ENCODE measurements around the gene PSMB5. TPM values are rescaled to one million over a fixed set of nuclear protein-coding genes. Genes with fewer than 3 reads are reported as not detected.

Gene PSMB5
- total RNA-seq, 1 donor from 2014 or later = 113 TPM

DNA sequence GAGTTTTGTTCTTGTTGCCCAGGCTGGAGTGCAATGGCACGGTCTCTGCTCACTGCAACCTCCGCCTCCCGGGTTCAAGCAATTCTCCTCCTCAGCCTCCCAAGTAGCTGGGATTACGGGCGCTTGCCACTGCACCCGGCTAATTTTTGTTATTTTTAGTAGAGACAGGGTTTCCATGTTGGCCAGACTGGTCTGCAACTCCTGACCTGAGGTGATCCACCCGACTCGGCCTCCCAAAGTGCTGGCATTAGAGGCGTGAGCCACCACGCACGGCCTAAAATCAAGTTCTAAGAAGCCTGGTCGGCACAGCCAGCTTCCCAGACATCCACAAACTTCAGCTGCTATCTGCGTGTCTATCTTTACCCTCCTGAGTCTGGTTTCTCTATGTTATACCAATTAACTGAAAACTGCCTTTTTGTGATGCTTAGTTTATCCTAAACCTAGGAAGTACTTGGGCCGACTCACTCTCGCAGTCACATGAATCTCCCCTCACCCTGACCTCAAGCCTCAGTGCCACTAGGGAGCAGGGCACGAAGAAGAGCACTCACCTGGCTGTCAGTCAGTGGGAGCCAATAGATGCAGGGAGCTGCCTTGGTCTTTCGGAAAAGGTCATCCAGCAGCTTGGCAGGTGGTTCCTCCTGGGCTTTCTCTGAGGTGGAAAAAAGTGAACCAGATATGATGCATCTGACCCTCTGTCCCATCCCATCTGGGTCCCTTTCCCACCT lies 26.0 kb upstream of the PSMB5 start:
- DNase-seq (ENCODE audit: low spot score) = peak; percentile 43

DNA sequence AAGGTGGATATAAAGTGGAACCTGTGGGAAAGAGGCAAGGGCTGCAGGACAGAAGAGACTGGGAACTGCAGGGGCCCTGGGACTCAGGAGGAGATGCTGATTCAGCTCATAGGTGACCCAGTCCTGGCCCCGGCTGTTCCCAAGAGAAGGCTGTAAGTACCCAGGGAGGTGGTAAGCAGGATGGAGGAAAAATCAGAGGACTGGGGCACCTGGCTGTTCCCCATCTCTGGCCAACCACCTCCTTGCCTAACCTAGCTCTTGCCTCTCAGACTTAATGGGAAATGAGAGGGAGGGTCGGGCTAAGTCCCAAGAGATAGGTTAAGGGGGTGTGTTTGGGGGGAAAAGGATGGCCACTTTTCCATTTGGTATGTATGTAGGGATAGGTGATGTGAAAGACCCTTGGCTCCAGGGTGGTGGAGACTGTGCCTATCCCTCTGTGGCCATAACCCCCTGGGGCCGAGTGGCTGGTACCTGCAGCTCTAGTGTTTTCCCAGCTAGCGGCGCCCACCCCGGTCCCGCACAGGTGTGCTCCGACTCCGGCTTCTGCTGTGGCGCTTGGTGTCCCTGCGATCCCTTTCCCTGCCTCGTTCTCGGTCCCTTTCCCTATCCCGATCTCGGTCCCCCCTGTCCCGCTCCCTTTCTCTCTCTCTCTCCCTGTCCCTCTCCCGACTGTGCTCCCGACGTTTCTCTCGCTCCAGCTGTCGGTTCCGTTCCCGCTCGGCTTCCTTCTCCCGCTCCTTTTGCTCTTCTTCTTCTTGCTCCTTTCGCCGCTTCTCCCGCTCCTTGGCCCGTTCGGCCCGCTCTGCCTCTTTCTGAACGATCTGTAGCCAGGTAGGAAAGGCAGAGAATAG lies 24.2 kb upstream of the PSMB5 start:
- peak; percentile 84 for DNase-seq (ENCODE audit: low spot score)

DNA sequence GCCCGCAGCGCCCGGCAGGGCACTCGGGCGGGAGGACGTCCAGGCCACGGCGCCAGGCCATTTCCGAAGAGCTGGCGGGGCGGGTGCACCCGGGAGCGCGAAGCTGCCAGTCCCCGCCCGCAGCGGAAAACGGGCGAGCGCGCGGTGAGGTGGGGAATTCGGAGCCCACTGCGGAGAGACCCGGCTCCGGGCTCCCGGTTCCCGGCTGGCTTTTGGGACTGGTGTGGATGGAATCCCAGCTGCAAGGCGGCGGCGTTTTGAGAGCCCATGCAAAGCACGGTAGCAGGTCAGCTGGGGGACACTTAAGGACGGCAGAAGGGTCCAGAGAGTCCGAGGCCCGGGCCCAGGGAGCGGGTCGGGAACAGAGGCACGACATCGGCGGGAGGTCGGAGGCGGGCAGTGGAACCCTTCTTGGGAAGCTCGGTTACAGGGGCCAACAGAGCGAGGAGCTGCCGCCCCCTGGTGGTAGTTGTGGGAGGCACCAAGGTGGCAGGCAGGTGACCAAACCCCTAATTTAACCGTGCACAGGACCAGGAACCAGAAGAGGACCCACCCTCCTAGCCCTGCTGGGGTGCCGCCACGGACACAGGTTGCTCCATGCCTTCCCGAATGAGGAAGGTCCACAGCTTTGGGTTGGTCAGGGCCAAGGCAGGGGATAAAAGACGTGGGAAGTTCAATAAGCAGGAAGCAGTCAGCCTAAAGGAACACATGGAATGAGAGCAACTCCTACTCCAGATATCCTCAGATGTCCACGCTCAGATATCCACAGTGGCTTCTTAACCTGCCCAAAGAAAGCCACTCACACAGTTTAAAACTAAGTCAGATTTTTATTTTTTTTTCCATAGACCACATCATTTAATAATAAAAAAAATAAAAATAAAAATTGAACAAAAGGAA lies 23.3 kb upstream of the PSMB5 start:
- DNase-seq (ENCODE audit: low spot score) = peak; percentile 94

- DNase-seq (ENCODE audit: low spot score) = peak; percentile 91
Measured at GRCh38 chr14:23056956-23057756, 22.5 kb upstream of the PSMB5 start, which contains the start of gene CDH24. TSS of gene CDH24 (minus strand) at chr14:23057520. CDS start at chr14:23055733, 1,787 bp downstream.

DNA sequence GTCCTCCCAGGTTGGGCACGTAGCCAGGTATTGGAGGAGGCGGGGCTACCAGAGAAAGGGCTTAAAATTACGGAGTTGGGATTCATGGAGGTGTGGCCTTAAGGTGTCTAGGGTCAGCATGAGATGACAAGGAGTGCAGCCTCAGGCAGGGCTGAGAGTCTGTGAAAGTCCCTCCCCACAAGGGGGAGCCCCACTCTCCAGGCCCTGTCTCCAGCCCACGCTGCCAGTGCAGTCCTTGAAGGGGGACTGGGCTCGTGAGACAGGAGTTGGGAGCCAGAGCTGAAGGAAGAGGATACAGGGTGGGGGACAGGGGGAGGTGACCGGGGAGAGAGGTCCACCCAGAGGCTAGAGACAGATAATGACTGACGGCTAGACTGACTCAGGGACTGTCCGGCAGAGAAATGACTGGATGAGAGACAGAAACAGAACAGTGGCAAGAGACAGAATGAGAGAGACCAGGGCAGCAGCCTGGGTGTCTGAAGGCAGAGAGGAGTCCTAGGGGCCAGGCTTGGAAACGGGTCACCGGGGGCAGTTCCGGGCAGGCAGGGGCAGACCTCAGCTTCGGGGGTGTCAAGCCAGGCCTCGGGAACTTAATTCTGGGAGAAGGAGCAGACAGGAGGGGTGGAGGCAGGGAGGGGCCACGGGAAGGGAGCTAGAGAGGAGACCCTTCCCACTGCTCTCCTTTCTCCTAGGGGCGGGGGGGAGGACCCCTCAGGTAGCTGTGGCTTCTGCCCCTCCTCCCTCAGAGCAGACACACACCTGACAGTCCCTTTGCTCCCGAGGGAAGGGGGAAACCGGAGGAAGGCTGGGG lies 21.6 kb upstream of the PSMB5 start:
- peak; percentile 87 for DNase-seq (ENCODE audit: low spot score)

DNA sequence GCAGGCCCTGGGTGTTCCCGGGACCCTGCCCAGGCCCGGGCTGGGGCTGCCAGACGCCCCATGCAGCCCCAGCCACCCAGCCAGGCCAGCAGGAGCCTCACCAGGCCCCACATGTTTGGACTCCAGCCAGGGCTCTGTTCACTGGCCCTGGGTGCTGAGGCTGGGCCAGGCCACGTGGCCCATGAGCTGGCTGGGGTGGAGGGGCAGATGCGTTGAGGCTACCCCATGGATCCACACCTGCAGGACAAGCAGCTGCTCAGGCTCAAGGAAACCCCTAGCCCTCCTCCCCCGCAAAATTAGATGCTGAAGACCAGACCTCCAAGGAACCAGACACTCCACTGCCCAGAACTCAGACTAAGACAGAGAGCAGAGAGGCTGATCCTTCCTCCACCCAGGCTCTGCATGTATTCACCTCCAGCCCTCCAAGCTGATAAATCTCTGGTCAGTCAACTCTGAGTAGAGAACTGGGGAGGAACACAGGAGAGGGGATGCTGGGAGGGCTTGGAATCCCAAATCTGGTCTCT lies 21.0 kb upstream of the PSMB5 start:
- DNase-seq (ENCODE audit: low spot score) = peak; percentile 64

- DNase-seq (ENCODE audit: low spot score) = no peak
Measured at GRCh38 chr14:23055147-23055550, 20.4 kb upstream of the PSMB5 start.

DNA sequence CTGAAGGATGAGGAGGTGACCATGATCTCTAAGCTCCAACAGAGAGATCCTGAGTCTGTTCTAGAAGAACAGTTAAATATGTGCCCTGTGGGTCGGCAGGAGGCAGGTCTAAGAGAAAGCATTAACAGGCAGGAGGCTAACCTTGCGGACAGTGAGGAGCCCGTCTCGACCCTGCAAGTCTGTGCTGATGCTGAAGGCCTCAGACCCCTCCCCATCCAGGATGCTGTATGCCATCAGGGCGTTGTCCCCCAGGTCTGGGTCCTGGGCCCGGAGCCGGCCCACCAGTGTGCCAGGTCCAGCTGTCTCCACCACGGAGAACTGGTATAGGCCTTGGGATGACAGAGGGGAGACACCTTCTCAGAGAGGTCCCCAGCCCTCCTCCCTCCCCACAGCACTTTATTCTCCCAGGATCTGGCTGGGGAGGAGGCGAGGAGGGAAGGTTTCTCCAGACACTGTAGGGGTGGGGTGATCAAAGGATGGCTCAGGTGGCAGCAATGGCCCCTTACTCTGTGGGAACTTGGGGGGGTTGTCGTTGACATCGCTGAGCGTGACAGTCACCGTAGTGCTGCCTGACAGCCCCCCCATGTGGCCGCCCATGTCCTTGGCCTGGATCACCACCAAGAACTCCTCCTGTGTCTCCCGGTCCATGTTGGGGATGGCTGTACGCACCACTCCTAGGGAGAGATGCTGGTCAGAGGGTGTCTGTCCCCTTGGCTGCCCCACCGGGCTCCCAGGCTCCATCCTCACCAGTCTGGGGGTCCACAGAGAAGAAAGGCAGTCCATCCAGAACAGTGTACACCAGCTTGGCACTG lies 19.5 kb upstream of the PSMB5 start:
- peak; percentile 85 for DNase-seq (ENCODE audit: low spot score)

DNA sequence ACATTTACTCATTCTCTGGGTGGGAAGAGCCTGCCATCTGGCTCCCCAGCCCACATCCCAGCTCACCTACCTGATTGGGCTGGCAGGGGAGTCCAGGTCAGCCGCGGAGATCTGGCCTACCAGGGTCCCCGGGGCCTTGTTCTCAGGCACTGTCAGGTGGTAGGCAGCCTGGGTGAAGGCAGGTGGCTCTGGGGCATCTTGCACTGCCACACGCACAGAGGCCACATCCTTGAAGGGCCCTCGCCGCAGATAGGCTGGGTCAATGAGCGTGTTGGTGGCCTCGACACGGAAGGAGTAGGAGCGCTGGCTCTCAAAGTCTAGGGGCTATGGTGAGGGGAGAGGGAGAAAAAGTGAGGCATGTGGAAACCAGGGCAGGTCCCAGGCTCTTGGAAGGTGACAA lies 18.7 kb upstream of the PSMB5 start:
- peak; percentile 83 for DNase-seq (ENCODE audit: low spot score)

- peak; percentile 26 for DNase-seq (ENCODE audit: low spot score)
Measured at GRCh38 chr14:23052671-23053070, 18.0 kb upstream of the PSMB5 start.

- DNase-seq (ENCODE audit: low spot score) = peak; percentile 86
Measured at GRCh38 chr14:23052182-23052623, 17.5 kb upstream of the PSMB5 start.

DNA sequence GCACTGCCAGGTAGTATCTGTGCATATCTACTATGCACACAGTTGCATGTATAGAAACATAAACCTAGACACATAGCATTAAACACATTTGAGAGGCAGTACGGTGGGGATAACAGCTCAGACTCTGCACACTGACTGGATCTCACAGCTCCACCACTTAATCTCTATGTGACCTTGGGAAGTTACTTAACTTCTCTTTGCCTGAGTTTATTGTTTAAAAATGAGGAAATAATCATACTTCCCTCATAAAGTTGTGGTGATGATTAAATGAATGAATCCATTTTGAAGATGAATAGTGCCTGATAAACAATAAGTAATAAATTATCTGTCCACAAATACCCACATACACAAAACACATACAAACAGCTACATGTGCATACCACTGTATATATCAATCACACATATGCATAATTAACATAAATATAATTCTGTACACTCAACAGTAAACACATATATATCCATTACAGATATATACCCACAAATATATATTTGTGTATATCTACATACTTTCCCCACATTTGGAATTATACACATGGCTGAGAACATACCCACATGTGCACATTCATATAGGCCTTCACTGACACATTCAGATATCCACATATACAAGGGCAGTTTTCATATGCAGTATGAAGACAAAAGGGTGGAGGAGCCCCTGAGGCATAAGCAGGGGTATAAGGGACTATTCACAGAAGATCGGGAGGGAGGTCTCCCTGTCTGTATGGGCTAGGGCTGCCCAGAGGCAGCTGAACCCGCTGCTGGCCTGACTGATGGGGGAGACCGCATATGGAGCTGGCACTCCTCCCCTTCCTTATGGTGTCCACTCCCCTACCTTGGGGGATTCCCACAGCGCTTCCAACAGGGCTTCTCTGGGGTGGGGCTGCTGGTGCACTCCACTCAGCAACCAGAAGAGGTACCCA lies 16.7 kb upstream of the PSMB5 start:
- DNase-seq (ENCODE audit: low spot score) = no peak

DNA sequence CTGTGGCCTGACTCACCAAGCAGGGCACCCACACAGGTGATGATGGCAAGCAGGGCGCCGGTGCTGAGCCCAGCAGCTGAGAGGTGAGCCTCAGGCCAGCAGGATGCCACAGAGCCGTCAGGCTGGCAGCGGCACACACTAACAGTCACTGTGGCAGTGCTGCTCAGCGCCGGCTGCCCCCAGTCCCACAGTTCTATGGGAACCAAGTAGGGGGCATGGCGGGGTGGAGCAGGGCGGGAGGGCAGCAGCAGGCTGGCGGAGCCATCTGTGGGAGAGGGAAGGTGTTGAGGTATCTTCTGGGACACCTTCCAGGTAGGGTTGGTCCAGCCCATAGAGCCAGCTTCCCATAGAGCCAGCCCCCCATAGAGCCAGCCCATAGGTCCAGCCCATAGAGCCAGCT lies 14.3 kb upstream of the PSMB5 start:
- DNase-seq (ENCODE audit: low spot score) = no peak

DNA sequence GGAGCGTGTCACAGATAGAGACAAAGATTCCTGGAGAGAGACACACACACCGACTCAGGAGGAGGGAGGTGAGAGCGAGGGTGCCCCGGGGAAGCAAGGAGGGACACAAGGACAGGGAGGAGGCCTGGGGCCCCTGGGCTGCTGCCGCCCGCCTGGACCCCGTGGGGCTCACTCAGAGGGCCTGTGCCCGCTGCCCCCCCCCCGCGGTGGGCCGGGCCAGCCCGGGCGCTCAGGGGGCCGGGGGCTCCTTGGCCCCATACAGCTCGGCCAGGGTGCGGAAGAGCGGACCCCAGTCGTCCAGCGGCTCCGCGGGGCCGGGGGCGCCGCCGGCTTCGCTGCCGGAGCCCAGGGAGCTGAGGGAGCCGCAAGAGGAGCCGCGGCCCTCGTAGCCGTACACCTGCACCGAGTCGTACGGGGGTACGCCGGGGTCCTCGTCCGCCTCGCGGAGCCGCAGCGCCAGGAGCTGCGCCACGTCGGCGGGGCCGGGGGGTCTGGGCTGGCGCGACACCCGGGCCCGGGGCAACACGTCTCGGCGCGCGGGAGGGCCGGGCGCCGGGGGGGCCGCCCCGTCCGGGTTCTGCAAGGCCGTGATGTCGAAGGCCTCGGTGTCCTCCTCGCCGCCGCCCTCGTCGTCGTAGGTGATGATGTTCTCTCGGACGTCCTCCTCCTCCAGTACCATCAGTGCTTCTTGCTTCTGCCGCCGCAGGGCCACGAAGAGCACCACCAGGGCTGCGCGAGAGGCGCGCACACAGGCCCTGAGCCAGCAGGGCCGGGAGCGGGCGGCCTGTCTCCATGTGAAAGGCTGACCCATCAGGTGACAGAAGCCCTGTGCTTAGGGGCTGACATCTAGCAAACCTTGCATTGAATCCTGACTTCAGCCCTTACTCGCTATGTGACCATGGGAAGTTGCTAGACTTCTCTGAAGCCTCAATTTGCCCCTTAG lies 13.3 kb upstream of the PSMB5 start:
- DNase-seq (ENCODE audit: low spot score) = no peak

DNA sequence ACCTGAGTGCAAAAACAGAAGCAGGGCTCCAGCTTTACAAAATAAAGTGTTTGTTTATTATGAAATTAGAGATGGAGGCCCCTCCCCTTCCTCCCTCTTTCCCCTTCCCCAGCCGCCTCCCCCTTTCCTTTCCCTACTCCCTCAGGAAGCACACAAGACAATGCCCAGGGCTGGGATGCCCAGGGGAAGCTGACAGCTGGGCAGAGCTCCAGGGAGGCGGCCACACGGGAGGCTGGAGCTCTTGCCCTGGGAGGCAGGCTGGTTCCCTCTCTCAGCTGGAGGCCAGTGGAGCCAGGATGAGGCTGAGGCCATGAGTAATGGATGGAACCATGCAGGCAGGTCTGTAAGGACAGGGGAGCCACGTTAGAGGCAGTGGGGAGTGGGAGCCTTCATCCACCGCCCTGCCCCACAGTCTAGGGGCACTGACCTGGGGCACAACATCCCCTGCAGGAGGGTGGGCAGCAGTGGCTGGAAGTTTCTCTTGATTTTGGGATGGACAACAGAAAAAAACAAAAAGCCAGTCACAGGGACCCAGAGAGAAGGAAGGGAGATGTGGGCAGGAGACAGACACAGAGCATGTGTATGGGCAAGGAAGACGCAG lies 12.4 kb upstream of the PSMB5 start:
- no peak for DNase-seq (ENCODE audit: low spot score)
